Hematopoietic multipotent progenitor cell treated with erythropoietin and hydrocortisone succinate and interleukin-3 and kit ligand, for 8 days (in vitro differentiated cells): Measurements from ENCODE around the gene C2CD3.
"Not testable (repeated sequence)": the region's sequence is repeated elsewhere in the genome, so short reads cannot be mapped to it uniquely, and the experiment has no call there.

ENCODE experiments used
- DNase-seq: peaks from one replicate; pipeline ENCODE4 v3.0.0-alpha.2; 2015

The C2CD3 gene

GRCh38 chr11:74154620-74155281 lies 16.1 kb downstream of the C2CD3 start:
- DNase-seq = no peak

DNA sequence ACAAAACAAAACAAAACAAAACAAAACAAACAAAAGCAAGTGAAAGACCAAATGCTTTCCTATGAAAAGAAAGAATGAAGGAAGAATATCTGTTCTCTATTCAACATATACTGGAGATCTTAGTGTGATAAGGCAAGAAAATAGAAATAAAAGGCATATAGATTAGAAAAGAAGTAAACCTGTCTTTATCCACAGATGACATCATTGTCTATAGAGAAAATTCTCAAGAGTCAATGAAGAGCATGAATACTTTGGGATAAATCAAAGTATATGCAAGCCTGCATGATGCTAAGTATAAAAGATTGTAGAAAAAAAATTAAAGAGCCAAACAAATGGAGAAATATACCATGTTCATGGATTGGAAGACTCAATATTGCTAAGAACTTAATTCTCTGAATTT lies 17.6 kb downstream of the C2CD3 start:
- DNase-seq = no peak

DNA sequence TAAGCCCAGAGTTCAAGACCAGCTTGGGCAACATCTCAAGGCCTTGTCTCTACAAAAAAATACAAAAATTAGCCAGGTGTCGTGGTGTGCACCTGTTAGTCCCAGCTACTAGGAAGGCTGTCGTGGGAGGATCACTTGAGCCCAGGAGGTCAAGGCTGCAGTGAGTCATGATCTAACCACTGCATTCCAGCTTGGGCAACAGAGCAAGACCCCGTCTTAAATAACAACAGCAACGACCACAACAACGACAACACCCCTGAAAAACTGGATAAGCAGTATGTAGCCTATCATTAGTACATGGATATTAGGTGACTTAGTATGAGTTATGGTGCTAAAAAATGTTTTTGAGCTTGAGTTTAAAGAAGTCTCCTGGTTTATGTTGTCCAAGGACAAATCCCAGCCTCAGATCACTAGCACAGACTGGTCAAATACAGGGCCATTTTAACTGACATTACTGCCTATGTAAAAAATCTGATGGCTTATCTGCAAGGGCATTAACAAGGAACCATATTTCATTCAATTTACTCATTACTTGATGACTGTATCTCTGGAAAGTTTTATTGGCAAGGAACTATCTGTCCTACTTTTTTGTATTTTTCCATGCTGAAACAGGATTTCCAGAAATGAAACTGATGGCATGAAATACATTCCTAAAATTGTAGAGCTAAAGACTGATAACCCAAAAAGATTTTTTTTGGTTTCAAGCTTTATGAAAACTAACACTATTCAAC lies 23.4 kb downstream of the C2CD3 start:
- DNase-seq = no peak

- DNase-seq = no peak
Measured at GRCh38 chr11:74144592-74144991, 26.2 kb downstream of the C2CD3 start.

GRCh38 chr11:74142624-74143023 lies 28.2 kb downstream of the C2CD3 start:
- DNase-seq = no peak

- DNase-seq = no peak
Measured at GRCh38 chr11:74141908-74142307, 28.9 kb downstream of the C2CD3 start.

DNA sequence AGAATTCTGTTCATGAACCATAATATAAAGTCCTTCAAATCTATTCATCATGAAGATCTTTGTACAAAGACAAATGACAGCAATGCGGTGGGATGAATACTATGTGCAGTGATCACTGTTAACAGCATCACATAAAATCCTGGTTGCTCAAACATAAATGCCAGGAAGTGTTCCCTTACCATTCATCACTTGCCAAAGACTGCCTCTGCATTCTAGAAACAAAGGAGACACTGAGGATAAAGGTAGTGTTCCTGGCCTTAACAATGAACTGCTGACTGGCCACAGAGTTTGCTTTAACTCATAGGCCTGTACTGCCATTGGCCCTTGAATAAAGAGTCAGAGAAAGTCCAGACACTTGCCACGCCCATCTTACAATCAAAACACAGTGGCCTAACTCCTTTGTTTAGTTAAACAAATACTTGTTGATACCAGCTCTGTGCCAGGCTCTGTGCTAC lies 29.5 kb downstream of the C2CD3 start:
- no peak for DNase-seq

GRCh38 chr11:74139919-74140431 lies 30.8 kb downstream of the C2CD3 start:
- not testable (repeated sequence) for DNase-seq

DNA sequence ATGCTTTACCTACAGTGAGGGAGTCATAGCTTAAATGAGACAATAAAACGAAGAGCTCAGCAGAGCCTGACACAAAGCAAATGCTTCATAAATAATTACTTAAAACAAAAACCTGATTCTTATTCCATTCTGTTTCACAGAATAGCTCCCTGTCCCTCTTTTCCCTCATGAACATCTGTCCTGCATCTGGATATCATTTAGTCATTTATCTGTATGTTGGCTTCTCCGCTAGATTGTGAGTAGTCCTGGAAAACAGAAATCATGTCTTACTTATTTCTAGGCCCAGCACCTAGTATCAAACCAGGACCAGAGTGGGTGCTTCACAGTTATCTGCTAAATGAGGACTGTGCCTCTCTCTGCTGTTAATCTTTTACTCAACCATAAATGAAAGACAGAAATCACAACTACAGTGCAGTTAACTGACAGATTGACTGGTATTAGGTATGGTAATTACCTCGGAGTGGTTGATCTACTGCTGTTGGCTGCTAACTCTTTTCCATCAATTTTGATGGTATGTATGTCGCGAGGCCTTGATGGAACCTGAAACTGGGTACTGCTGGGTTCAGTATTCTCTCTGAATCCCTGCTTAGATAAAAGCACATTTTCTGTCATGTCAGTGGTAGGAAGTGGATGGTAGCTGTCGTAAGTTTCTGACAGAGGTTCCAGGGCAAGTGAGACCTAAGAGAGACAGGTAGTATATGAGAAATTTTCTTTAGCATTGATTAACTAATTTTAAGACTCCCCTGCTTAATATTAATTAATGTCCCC lies 31.5 kb downstream of the C2CD3 start:
- DNase-seq = no peak

GRCh38 chr11:74138572-74138971 lies 32.2 kb downstream of the C2CD3 start:
- no peak for DNase-seq

GRCh38 chr11:74138021-74138420 lies 32.8 kb downstream of the C2CD3 start:
- DNase-seq = no peak

DNA sequence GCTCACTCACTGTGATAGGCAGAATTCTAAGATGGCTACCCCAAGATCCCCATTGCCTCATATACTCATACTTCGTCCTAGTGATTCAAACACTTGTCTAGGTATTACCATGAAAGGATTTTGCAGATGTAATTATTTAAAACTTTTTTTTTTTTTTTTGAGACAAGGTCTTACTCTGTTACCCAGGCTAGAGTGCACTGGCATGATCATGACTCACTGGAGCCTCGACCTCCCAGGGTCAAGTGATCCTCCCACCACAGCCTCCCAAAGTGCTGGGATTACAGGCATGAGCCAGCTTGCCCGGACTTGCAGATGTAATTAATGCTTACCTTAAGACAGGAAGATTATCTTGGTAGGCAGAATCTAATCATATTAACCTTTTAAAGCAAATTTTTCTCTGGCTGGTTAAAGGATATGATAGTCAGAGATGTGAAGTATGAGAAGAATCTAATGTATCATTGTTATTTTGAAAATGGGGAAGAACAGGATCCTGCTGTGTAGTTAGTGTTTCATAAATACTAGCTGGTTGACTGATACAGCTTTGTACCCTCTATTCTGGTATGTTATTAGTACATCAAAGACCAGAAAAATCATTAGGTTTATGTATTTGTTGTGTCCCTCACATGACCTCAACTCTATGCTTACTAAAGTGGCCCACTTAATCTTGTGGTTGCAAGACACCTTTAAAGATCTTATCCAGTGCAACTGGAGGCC lies 35.5 kb downstream of the C2CD3 start:
- no peak for DNase-seq

GRCh38 chr11:74134661-74135060 lies 36.1 kb downstream of the C2CD3 start:
- no peak for DNase-seq

DNA sequence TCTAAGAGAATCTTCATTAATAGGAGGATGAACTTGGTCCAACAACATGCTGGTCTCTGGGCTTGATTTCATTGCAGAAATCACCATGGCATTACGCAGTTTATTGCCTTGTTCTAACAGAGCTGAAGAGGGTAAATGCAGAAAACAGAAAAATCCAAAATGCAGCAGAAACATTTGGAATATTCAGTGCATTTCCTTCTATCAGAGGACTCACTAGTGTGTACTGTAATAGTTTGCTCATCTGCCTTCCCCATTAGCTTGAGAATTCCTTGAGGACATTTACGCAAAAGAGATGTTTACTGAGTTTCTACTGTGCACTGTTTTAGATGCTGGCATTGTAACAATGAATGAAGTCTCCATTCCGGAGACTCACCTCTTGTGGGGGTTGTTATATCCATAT lies 37.4 kb downstream of the C2CD3 start:
- DNase-seq = no peak

- DNase-seq = no peak
Measured at GRCh38 chr11:74132833-74133232, 38.0 kb downstream of the C2CD3 start.

DNA sequence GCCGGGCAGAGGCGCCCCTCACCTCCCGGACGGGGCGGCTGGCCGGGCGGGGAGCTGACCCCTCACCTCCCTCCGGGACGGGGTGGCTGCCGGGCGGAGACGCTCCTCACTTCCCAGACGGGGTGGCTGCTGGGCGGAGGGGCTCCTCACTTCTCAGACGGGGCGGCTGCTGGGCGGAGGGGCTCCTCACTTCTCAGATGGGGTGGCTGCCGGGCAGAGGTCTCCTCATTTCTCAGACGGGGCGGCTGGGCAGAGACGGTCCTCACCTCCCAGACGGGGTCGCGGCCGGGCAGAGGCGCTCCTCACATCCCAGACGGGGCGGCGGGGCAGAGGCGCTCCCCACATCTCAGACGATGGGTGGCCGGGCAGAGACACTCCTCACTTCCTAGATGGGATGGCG lies 41.7 kb downstream of the C2CD3 start:
- not testable (repeated sequence) for DNase-seq

DNA sequence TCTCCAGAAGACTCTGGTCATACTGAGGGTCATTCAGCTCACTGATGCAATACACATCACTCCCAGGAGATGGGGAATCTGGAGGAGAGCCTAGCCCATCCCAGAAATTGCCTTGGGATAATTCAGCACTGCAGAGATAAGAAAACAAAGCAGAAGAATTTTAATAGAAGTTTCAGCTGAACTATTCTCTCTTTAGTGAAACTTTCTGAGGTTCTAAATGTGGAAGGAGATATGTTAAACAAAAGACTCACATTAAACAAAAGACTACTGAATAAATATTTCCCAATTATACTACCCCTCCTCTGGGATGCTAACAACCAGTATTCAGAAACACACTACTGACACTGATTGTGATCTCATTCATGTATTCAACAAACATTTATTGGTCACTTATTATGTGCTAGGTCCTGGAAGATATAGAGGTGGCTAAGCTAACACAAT lies 47.8 kb downstream of the C2CD3 start:
- DNase-seq = no peak

DNA sequence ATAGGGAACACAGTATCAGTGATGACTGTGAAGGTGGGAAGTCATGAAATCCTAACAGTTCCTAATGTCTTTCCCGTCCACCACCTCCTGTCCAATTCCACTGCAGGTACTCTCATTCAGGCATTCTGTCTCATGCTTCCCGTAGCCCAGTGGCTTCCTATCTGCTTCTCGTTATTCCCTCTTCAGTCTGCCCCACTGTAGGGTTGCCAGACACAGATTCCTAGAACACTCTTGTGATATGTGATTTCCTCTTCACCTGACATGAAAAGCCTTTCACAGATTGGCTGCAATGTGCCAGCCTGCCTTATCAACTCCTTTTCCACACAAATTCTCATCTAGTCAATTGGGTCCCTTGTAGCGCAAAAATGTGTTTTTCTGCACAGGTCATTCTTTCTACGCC lies 49.0 kb downstream of the C2CD3 start:
- no peak for DNase-seq

- not testable (repeated sequence) for DNase-seq
Measured at GRCh38 chr11:74120260-74121035, 50.4 kb downstream of the C2CD3 start.

- DNase-seq = no peak
Measured at GRCh38 chr11:74116719-74117118, 54.1 kb downstream of the C2CD3 start.

DNA sequence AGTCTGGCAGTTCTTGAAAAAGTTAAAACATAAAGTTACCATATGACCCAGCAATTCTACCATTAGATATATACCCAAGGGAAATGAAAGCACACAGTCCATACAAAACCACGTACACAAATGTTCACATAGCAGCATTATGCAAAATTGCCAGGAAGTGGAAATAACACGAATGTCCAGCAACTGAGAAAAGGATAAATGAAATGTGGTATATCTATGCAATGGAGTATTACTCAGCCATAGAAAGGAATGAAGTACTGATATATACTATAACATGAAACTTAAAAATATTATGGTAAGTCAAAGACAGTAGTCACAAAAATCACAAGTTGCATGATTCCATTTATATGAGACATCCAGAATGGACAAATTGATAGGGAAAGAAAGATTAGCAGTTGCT lies 57.9 kb downstream of the C2CD3 start:
- no peak for DNase-seq

DNA sequence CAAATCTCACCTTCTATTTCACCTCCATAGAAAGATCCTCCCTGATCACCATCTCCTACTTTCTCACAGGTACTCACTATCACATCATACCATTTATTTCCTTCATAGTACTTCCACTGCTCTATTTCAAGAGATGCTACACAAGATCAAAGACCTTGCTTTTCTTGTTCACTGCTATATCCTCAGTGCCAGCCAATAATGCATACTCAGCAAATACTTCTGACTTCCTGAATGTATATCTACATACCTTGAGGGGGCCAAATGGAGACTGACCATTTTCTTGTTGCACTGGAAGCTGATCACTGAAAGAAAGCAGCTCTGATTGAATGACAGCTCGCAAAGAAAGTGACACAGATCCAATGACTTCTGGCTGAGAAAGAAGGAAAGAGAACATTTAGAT lies 64.7 kb downstream of the C2CD3 start:
- no peak for DNase-seq
